Smooth muscle cell (in vitro differentiated cells): ENCODE data around the gene SUGCT. TPM values are rescaled to one million over a fixed set of nuclear protein-coding genes. Genes with fewer than 3 reads are reported as not detected.
A peak's percentile ranks its signal among the peaks of the same experiment; 100 is the strongest.

Source experiments
- DNase-seq: peaks from one replicate; lab custom pipeline; 2025; ENCODE audit not compliant: unreplicated experiment; lab: John Stamatoyannopoulos, UW
- H2AFZ ChIP-seq: fragments of 200-600 bp; sonication (generic); 2 replicates; pipeline ENCODE4 v1.6.0; 2016; ENCODE audit warnings: antibody characterized with exemption, low read depth, mild to moderate bottlenecking
- H3F3A ChIP-seq: fragments of 200-600 bp; sonication (generic); 2 replicates; pipeline ENCODE4 v1.6.0; 2017; ENCODE audit warnings: antibody characterized with exemption, low read depth
- H3K27ac ChIP-seq: fragments of 200-600 bp; sonication (generic); 2 replicates; pipeline ENCODE4 v1.5.1; 2016; ENCODE audit warnings: low read depth, mild to moderate bottlenecking
- H3K27me3 ChIP-seq: fragments of 200-600 bp; sonication (generic); 2 replicates; pipeline ENCODE4 v1.6.1; 2016; ENCODE audit warnings: low read depth, mild to moderate bottlenecking
- H3K36me3 ChIP-seq: fragments of 200-600 bp; sonication (generic); 2 replicates; pipeline ENCODE4 v1.5.1; 2016; ENCODE audit warnings: low read depth
- H3K4me1 ChIP-seq: fragments of 200-600 bp; sonication (generic); 2 replicates; pipeline ENCODE4 v1.5.1; 2016; ENCODE audit warnings: low read depth
- H3K4me2 ChIP-seq: fragments of 200-600 bp; sonication (generic); 2 replicates; pipeline ENCODE4 v1.6.0; 2016; ENCODE audit warnings: mild to moderate bottlenecking
- H3K4me3 ChIP-seq: fragments of 200-600 bp; sonication (generic); 2 replicates; pipeline ENCODE4 v1.5.1; 2016; ENCODE audit warnings: mild to moderate bottlenecking
- H3K79me2 ChIP-seq: fragments of 200-600 bp; sonication (generic); 2 replicates; pipeline ENCODE4 v1.6.0; 2016; ENCODE audit warnings: low read depth, mild to moderate bottlenecking
- H3K9ac ChIP-seq: fragments of 200-600 bp; sonication (generic); 2 replicates; pipeline ENCODE4 v1.6.0; 2016; ENCODE audit warnings: low read depth
- H3K9me3 ChIP-seq: fragments of 200-600 bp; sonication (generic); replicated peaks from 2 replicates; pipeline ENCODE4 v1.5.1; 2016; ENCODE audit warnings: low read depth
- H4K20me1 ChIP-seq: fragments of 200-600 bp; sonication (generic); 2 replicates; pipeline ENCODE4 v1.6.0; 2016; ENCODE audit warnings: low read depth
- CTCF ChIP-seq: fragments of 200-600 bp; sonication (generic); IDR thresholded peaks from 2 replicates; pipeline ENCODE4 v1.5.1; 2017; ENCODE audit warnings: borderline replicate concordance, mild to moderate bottlenecking, antibody characterized with exemption; ENCODE audit not compliant: insufficient read depth, poor library complexity, severe bottlenecking
- WGBS: methylation state at CpG from one replicate; pipeline ENCODE4 v1.1.7; 2016; ENCODE audit warnings: low lambda C conversion rate; 5-methylcytosine and 5-hydroxymethylcytosine counted together
- polyA plus RNA-seq: library from polyadenylated mRNA; unstranded; fragments of >200 nt; fragmentation: Nextera tagmentation; extraction: Ambion mirVana; gene quantifications from 2 replicates; pipeline ENCODE4 v1.2.1, GENCODE V29; 2016
- total RNA-seq: library from RNA; depleted of rRNA; stranded (reverse); fragments of >200 nt; gene quantifications from 2 replicates; pipeline ENCODE4 v1.2.3, GENCODE V29; 2014

The SUGCT gene
- total and polyA plus RNA-seq, 2 experiments from 2014 or later: 16.9 to 65.8 TPM

GRCh38 chr7:40827222-40828085 lies 692.6 kb downstream of the SUGCT start:
- Histone ChIP-seq H3K4me1 (peaks cover 30% of the 10 kb centered on the region), H3K27me3 (no peaks in the 10 kb centered on the region), H4K20me1 (no peaks in the 10 kb centered on the region), H3K9me3 (no peaks in the 10 kb centered on the region), H3K9ac (peak overlapping the region; percentile 55), H3K4me2 (peak overlapping the region; percentile 40), H3K79me2 (no peaks in the 10 kb centered on the region), H3K4me3 (no peak overlapping the region), H3F3A (peaks cover 5% of the 10 kb centered on the region), H3K36me3 (no peaks in the 10 kb centered on the region), H3K27ac (peak overlapping the region; percentile 83), H2AFZ (peak overlapping the region; percentile 26)
- no peak for TF ChIP-seq CTCF
- WGBS: 45% methylated on average over 10 of the region's 10 CpGs
- DNase-seq: no peak

- TF ChIP-seq CTCF: no peak
- 98% methylated on average over 10 of the region's 10 CpGs for WGBS
- Histone ChIP-seq H3K36me3 (no peaks in the 10 kb centered on the region), H3K4me3 (no peak overlapping the region), H3K9ac (no peak overlapping the region), H3K79me2 (no peaks in the 10 kb centered on the region), H3K4me1 (peaks cover 30% of the 10 kb centered on the region), H3K27me3 (no peaks in the 10 kb centered on the region), H3F3A (peaks cover 5% of the 10 kb centered on the region), H2AFZ (no peak overlapping the region), H4K20me1 (no peaks in the 10 kb centered on the region), H3K9me3 (no peaks in the 10 kb centered on the region), H3K4me2 (no peak overlapping the region), H3K27ac (no peak overlapping the region)
- no peak for DNase-seq
Observed at GRCh38 chr7:40828686-40829600, 694.1 kb downstream of the SUGCT start.

GRCh38 chr7:40833191-40833887 lies 698.5 kb downstream of the SUGCT start:
- H3F3A ChIP-seq: no peaks in the 10 kb centered on the region
- H3K9me3 ChIP-seq: no peaks in the 10 kb centered on the region
- no peaks in the 10 kb centered on the region for H3K27me3 ChIP-seq
- no peaks in the 10 kb centered on the region for H3K4me1 ChIP-seq
- DNase-seq: no peak
- H3K4me3 ChIP-seq: no peak overlapping the region
- WGBS: 82% methylated on average over 3 of the region's 3 CpGs
- H3K4me2 ChIP-seq: no peak overlapping the region
- no peak overlapping the region for H3K27ac ChIP-seq
- no peak for TF ChIP-seq CTCF
- no peaks in the 10 kb centered on the region for H3K36me3 ChIP-seq
- no peak overlapping the region for H2AFZ ChIP-seq
- no peak overlapping the region for H3K9ac ChIP-seq
- no peaks in the 10 kb centered on the region for H4K20me1 ChIP-seq
- no peaks in the 10 kb centered on the region for H3K79me2 ChIP-seq
